PC-3 (cell line): ENCODE results near the gene PGLYRP4. TPM values are rescaled to one million over a fixed set of nuclear protein-coding genes. Genes with fewer than 3 reads are reported as not detected.

Experiments used
- total RNA-seq: library from RNA; depleted of rRNA; stranded (reverse); fragments of >200 nt; gene quantifications from 2 replicates; pipeline ENCODE4 v1.2.3, GENCODE V29; 2014; rRNA removed

The PGLYRP4 gene
- total RNA-seq, 1 experiment from 2014 or later = not detected

Other genes starting within 250 kb of the PGLYRP4 start
- not detected in 2 replicates for gene SPRR2F, start 235.3 kb downstream of the PGLYRP4 start, total RNA-seq
- gene SPRR2G, start 198.0 kb downstream of the PGLYRP4 start, total RNA-seq = not detected in 2 replicates
- gene LELP1, start 145.4 kb downstream of the PGLYRP4 start, total RNA-seq = not detected in 2 replicates
- gene PRR9, start 131.3 kb downstream of the PGLYRP4 start, total RNA-seq = not detected in 2 replicates
- gene LORICRIN, start 89.2 kb downstream of the PGLYRP4 start, total RNA-seq = not detected in 2 replicates
- gene PGLYRP3, start 35.9 kb downstream of the PGLYRP4 start, total RNA-seq = not detected in 2 replicates
- gene S100A9, start 9.0 kb upstream of the PGLYRP4 start, total RNA-seq = 482 and 559 TPM in 2 replicates
- gene S100A12, start 26.8 kb upstream of the PGLYRP4 start, total RNA-seq = not detected in 2 replicates
- gene S100A8, start 42.2 kb upstream of the PGLYRP4 start, total RNA-seq = 0.29 TPM in 1 of 2 replicates, not detected in the other
- not detected in 2 replicates for gene S100A7A, start 67.7 kb upstream of the PGLYRP4 start, total RNA-seq
- not detected in 2 replicates for gene S100A7, start 111.8 kb upstream of the PGLYRP4 start, total RNA-seq
- 1,818 and 2,572 TPM in 2 replicates for gene S100A6, start 187.2 kb upstream of the PGLYRP4 start, total RNA-seq
- gene S100A5, start 192.1 kb upstream of the PGLYRP4 start, total RNA-seq = 2.5 and 6.3 TPM in 2 replicates
- 32.2 and 55.8 TPM in 2 replicates for gene S100A4, start 197.0 kb upstream of the PGLYRP4 start, total RNA-seq
- 4.6 and 7.9 TPM in 2 replicates for gene S100A3, start 200.4 kb upstream of the PGLYRP4 start, total RNA-seq
- gene S100A2, start 217.0 kb upstream of the PGLYRP4 start, total RNA-seq = 358 and 373 TPM in 2 replicates